Sigmoid colon (tissue), 7 donors: ENCODE measurements around the gene DCC. TPM values are rescaled to one million over a fixed set of nuclear protein-coding genes. Genes with fewer than 3 reads are reported as not detected.

ENCODE experiments used
- DNase-seq: peaks from one replicate; pipeline ENCODE4 v3.0.0-alpha.2; 2019
- H3K27ac ChIP-seq, 4 donors: fragments of 200-600 bp; sonication (generic); one replicate each; pipeline ENCODE4 v1.5.1; 2016 to 2019; ENCODE audit warnings: mild to moderate bottlenecking in 1 of 4
- H3K27me3 ChIP-seq, 3 donors: fragments of 200-600 bp; sonication (generic); one replicate each; pipeline ENCODE4 v1.5.1; 2019; ENCODE audit warnings: mild to moderate bottlenecking in 1 of 3
- H3K36me3 ChIP-seq, 4 donors: fragments of 200-600 bp; sonication (generic); one replicate each; pipeline ENCODE4 v1.5.1; 2016 to 2019
- H3K4me1 ChIP-seq, 4 donors: fragments of 200-600 bp; sonication (generic); one replicate each; pipeline ENCODE4 v1.5.1; 2017 to 2019
- H3K4me3 ChIP-seq, 4 donors: fragments of 200-600 bp; sonication (generic); one replicate each; pipeline ENCODE4 v1.5.1; 2017 to 2019; ENCODE audit warnings: mild to moderate bottlenecking in 2 of 4, moderate library complexity in 1 of 4
- H3K9me3 ChIP-seq, 4 donors: fragments of 200-600 bp in 3 of 4; sonication (generic) in 3 of 4; one replicate each; pipeline versions ENCODE4 v1.5.1 to v1.6.1; 2013 to 2019
- CTCF ChIP-seq, 4 experiments: fragments of 450-650 bp in 3 of 4; fragments of 200-600 bp in 1 of 4; IDR thresholded peaks; one replicate each; pipeline ENCODE4 v1.5.1; 2016 to 2019; ENCODE audit warnings: antibody characterized with exemption in 4 of 4, mild to moderate bottlenecking in 3 of 4, moderate library complexity in 2 of 4
- EP300 ChIP-seq, 4 donors: sonication (generic); formaldehyde crosslinking; IDR thresholded peaks; one replicate each; pipeline ENCODE4 v1.6.1; 2017; ENCODE audit warnings: antibody characterized with exemption in 4 of 4
- POLR2A ChIP-seq, 2 donors: fragments of 450-650 bp; IDR thresholded peaks; one replicate each; pipeline ENCODE4 v1.6.1; 2016; ENCODE audit warnings: antibody characterized with exemption in 2 of 2, mild to moderate bottlenecking in 2 of 2, moderate library complexity in 2 of 2
- POLR2AphosphoS5 ChIP-seq, 4 donors: sonication (generic); formaldehyde crosslinking; IDR thresholded peaks; one replicate each; pipeline ENCODE4 v1.6.1; 2017; ENCODE audit warnings: antibody characterized with exemption in 4 of 4
- WGBS, 2 donors: extraction: QIAGEN DNeasy Blood & Tissue Kit; methylation state at CpG; one replicate each; pipeline ENCODE4 v1.1.7; 2013; 5-methylcytosine and 5-hydroxymethylcytosine counted together
- intact Hi-C: fragments of 100-400 bp; cut with DNase I; formaldehyde crosslinking; loops from one replicate; pipeline ENCODE4 v1.15.1; 2023
- polyA plus RNA-seq, 3 donors: library from polyadenylated mRNA; stranded (reverse); fragments of 200-250 nt; gene quantifications; one replicate each; pipeline ENCODE4 v1.2.3, GENCODE V29; 2013
- total RNA-seq, 4 donors: library from RNA; depleted of rRNA; stranded (reverse); fragments of >200 nt; gene quantifications; one replicate each; pipeline ENCODE4 v1.1.0, GENCODE V29; 2016
- donor health status: healthy with polysubstance abuse.
- donor health status: Bipolar disorder and iron deficiency.
- donor health status: healthy.

The DCC gene
- total and polyA plus RNA-seq, 7 donors, result 0.04 to 0.83 (median 0.36) TPM; not detected in 2

- no peaks in the 10 kb centered on the region for H3K36me3 ChIP-seq
- TF ChIP-seq EP300 (IDR thresholded peaks at IDR 0.05), result no peak
- no peak for TF ChIP-seq CTCF (IDR thresholded peaks at IDR 0.05)
- no peak for TF ChIP-seq POLR2A (IDR thresholded peaks at IDR 0.05)
- no peak for TF ChIP-seq POLR2AphosphoS5 (IDR thresholded peaks at IDR 0.05)
- WGBS, 2 donors, result 85 to 86% methylated on average over 2 of the region's 2 CpGs
- DNase-seq, result no peak
- no peak overlapping the region for H3K4me3 ChIP-seq
- H3K27me3 ChIP-seq, result peaks cover 0 to 25% (median 4%) of the 10 kb centered on the region in 3 donors
- intact Hi-C loops, result no loop called here
- peaks cover 0 to 6% (median 0%) of the 10 kb centered on the region in 4 donors for H3K4me1 ChIP-seq
- H3K9me3 ChIP-seq, result no peaks in the 10 kb centered on the region
- H3K27ac ChIP-seq, result no peak overlapping the region
These were observed 5.7 kb upstream of the DCC start for GRCh38 chr18:52334307-52334706.

DNA sequence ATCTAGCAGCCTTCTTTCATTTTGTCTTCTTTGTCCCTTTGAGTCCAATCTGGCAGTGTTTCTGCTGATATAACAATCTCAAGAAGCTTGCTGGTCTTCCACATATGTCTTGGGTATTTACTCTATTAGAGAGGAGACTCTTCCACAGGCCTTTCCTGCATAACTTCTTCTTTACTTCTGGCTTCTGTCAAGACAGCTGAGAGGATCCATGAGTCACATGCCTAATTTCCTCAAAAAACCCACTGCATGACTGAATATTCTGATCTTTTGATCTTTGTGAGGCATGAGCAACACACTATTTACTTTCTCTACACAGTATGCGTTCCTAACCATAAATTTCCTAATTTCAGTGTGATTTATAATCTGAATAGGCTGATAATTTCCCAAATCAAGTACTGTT lies 5.1 kb upstream of the DCC start:
- Histone ChIP-seq H3K4me3 (no peak overlapping the region), H3K9me3 (no peaks in the 10 kb centered on the region), H3K36me3 (no peaks in the 10 kb centered on the region), H3K4me1 (peaks cover 0 to 10% (median 2%) of the 10 kb centered on the region in 4 donors), H3K27ac (no peak overlapping the region), H3K27me3 (peaks cover 0 to 31% (median 5%) of the 10 kb centered on the region in 3 donors)
- intact Hi-C loops, result no loop called here
- TF ChIP-seq POLR2AphosphoS5 (IDR thresholded peaks at IDR 0.05), result peak in 1 of 4 donors; percentile 52
- TF ChIP-seq POLR2A (IDR thresholded peaks at IDR 0.05), result no peak
- no peak for TF ChIP-seq CTCF (IDR thresholded peaks at IDR 0.05)
- TF ChIP-seq EP300 (IDR thresholded peaks at IDR 0.05), result no peak
- 49 to 66% methylated on average over 1 of the region's 1 CpG for WGBS, 2 donors
- no peak for DNase-seq

DNA sequence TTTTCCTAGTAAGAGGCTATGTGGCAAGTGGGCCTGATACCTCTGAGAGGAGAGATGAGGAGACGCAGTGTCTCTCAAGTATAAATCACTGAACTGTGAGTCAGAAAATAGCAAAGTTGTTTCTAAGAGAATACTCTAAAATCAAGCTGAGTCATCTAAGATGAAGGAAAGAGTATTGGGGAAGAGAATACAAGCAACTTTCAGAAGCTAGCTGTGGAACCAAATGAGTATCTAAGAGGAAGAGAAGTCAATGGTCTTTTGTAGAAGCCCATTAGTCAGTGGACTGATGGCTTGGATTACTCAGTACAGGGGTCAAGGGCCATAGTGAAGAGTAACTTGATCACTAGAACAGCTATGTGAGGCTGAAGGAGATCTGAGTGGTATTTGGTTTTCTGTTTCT lies 2.7 kb upstream of the DCC start:
- DNase-seq, result no peak
- Histone ChIP-seq H3K4me3 (no peak overlapping the region), H3K27ac (no peak overlapping the region), H3K36me3 (no peaks in the 10 kb centered on the region), H3K9me3 (no peaks in the 10 kb centered on the region), H3K4me1 (peaks cover 0 to 33% (median 19%) of the 10 kb centered on the region in 4 donors), H3K27me3 (peaks cover 0 to 55% (median 22%) of the 10 kb centered on the region in 3 donors)
- TF ChIP-seq POLR2AphosphoS5 (IDR thresholded peaks at IDR 0.05), result no peak
- TF ChIP-seq CTCF (IDR thresholded peaks at IDR 0.05), result no peak
- no peak for TF ChIP-seq EP300 (IDR thresholded peaks at IDR 0.05)
- TF ChIP-seq POLR2A (IDR thresholded peaks at IDR 0.05), result no peak
- intact Hi-C loops, result no loop called here
- WGBS, 2 donors, result 96 to 97% methylated on average over 1 of the region's 1 CpG

DNA sequence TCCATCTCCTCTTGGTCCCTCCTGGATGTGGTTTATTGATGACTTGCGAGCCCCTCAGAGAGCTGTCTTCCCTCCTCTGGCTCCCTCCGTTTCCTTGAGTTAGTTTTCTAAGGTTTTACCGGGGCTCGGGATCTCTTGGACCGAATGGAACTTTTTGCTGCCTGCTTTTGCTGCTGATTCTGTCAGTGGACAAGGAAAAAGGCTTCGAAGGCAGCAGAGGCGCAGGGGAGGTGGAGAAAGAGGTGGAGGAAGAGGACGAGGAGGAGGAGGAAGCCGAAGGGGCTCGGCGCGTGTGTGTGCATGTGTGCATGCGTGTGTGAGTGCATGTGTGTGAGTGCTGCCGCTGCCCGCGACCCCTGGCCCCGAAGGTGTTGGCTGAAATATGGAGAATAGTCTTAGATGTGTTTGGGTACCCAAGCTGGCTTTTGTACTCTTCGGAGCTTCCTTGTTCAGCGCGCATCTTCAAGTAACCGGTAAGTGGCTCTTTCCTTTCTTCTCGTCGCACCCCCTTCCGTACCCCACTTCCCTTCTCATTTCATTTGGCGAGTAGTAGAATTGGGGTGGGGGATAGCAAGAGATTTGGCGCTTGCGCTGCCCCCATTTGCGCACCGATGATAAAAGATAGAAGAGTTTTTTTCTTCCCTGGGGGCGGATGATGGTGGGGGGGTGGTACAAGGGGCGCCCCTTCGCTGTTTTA lies 557 bp downstream of the DCC start:
- TF ChIP-seq CTCF (IDR thresholded peaks at IDR 0.05) (no peak), EP300 (IDR thresholded peaks at IDR 0.05) (no peak), POLR2AphosphoS5 (IDR thresholded peaks at IDR 0.05) (no peak), POLR2A (IDR thresholded peaks at IDR 0.05) (no peak)
- Histone ChIP-seq H3K36me3 (no peaks in the 10 kb centered on the region), H3K27ac (no peak overlapping the region), H3K9me3 (no peaks in the 10 kb centered on the region), H3K27me3 (peaks cover 0 to 63% (median 24%) of the 10 kb centered on the region in 3 donors), H3K4me1 (peaks cover 0 to 27% (median 19%) of the 10 kb centered on the region in 4 donors), H3K4me3 (peak overlapping the region; percentile 19 to 44 (median 42))
- intact Hi-C loops, result loop anchor here (5.0 kb wide), 1 partner anchor 562 kb away; no protein-coding TSS in a partner anchor
- no peak for DNase-seq
- WGBS, 2 donors, result 5 to 11% methylated on average over 32 of the region's 32 CpGs
